Hepatic stellate cell (primary cell): ENCODE data around the gene RPP25L.

Source experiments
- DNase-seq: peaks from one replicate; pipeline ENCODE4 v3.0.0; 2011; ENCODE audit warnings: low spot score

RPP25L gene

DNA sequence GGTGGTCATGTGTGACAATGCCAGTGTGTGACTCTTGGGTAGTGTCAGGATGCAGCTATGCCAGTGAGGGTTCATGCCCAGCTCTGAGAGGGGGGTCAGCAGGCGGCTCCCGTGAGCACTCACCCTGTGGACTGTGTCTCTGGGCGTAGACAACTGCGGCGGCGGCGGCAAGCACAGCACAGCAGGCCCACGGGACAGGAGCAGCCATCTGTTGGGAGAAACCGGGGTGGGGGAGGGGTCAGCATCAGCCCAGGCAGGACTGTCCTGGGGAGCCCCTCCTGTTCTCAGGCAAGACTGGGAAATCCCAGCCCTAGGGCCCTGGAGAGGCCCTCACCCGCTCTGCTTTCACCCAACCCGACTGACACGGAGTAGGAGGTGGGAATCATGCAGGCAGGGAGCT is 43.1 kb downstream of the RPP25L start:
- no peak for DNase-seq

GRCh38 chr9:34568133-34568532 is 43.8 kb downstream of the RPP25L start:
- DNase-seq: no peak

DNA sequence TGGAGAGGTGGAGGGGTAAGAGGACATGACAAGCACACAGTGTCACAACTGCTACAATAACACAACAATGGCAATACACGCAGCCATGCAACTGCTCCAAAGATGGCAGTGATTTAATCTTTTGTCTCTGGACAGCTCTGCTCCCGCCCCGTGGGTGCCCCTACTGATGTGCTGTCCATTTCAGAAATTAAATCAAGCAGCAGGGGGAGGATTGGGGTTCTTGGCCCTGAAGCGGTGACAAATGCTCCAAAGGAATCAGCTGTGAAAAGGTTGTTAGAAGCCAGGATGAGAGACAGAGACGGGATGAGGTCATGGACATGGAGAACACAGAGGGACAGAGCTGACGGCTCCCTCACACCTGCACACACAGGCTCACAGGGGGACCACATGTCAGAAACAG is 44.9 kb downstream of the RPP25L start:
- DNase-seq: no peak

DNA sequence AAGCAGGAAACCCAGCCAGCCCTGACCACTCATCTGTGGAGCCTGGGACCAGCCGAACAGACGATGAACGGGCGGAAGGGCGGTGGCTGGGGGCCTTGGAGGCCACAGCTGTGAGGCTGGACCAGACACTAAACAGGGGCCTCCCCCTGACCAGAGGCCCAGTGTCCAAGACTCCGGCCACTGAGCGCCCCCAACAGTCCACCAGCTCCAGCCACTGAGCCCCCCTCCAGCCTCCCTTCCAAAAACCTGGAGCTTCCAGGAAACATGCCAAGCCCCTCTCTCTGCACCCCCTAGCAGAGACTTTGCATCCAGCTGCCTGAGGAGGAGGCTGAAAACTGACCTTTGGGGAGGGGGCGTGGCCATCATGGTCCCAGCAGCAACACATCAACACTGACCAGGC is 45.6 kb downstream of the RPP25L start:
- DNase-seq: no peak

GRCh38 chr9:34565856-34566255 is 46.0 kb downstream of the RPP25L start:
- DNase-seq: no peak

DNA sequence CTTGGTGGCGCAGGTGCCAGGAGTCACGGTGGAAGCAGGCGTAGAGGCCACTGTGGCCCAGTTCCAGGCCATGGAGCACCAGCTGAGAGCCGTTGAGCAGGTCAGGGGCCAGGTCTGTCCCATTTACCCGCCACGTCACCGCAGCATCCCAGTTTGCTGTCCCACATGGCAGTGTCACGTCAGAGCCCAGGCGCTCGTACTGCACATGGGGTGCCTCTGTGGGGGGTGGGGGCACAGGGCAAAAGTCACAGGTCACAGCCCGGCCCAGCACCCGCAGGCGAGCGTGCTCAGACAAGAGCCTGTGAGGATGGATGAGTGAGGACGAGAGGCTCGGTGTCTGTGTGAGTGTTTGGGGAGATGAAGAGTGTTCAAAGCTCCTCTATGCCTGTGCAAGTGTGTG is 47.3 kb downstream of the RPP25L start:
- no peak for DNase-seq

GRCh38 chr9:34563262-34563661 is 48.6 kb downstream of the RPP25L start:
- no peak for DNase-seq

GRCh38 chr9:34562135-34562745 is 49.7 kb downstream of the RPP25L start:
- no peak for DNase-seq

DNA sequence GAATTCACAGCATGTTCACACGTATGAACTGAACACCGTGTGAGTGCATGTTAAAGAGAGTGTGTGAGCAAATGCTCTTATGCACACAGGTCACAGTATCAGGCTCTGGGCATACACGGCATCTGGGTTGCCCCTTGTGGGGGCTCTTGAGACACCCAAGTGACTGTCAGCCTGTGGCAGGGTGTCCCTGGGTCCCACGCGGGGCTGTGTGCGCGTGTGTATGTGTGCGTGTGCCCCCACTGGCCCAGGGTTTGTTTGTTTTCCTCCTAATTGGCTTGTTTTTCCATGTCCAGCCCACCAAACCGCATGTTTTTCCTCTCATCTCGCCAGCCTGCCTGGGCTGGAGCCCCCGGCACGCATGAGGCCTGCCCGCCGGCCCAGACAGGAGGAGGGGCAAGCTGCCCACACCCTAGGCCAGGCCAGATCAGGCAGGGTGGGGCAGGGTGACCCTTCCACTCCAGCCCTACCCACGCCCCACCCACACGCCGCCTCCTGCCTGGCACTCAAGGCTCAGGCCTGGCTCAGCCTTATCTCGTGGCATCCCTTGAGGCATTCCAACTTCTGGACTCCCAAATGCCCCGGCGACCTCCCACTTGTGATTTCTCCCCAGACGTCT is 51.2 kb downstream of the RPP25L start:
- no peak for DNase-seq
